ENCODE measurements around the gene EHMT1.
"Not testable (repeated sequence)": the region's sequence is repeated elsewhere in the genome, so short reads cannot be mapped to it uniquely, and the experiment has no call there.

The EHMT1 gene

DNA sequence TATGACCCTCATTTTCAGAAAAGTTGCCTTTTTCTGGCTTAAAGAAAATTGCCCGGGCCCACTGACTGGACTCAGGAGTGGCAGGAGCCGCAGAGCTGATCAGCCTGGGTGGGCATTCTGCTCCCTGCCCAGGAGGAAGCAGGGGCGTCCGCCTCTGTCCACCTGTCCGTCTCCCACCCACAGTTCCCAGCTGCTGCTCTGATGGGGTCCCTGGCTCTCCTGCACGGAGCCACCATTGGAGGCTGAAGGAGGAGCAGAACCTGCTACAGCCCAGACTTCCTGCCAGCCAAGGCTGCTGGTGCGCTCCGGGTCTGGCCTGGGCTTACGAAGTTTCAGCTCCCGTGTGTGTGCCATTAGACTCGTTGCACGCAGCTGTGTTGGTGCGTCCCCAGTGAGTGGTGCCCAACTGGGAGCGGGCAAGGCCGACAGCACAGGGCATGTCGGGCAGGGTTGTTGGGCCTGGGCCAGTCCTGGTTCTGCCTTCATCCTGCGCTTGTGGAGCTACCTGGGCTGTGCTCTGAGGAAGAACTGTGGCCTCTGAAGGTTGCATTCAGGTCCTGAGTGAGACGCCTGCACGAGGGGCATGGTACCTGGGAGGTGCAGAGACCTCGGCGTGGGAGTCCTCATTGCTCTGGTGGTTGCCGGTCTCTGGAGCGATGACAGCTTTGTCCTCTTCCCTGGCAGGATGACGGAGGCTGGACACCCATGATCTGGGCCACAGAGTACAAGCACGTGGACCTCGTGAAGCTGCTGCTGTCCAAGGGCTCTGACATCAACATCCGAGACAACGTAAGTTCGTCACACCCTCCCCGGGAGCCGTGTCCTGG lies 181.6 kb downstream of the EHMT1 start:
- Histone ChIP-seq H3K27me3 (ENCODE audit: control insufficient read depth, insufficient read depth, low read length, poor library complexity, severe bottlenecking) (no peaks in the 10 kb centered on the region), H3K4me1 (ENCODE audit: control insufficient read depth, insufficient read depth, low read length) (no peaks in the 10 kb centered on the region), H3K27ac (ENCODE audit: insufficient read depth, low read depth, low read length, poor library complexity, severe bottlenecking) (no peak overlapping the region), H3K4me3 (ENCODE audit: insufficient read depth, low read depth, low read length) (no peak overlapping the region), H3K9me3 (ENCODE audit: control insufficient read depth, low read length) (no peaks in the 10 kb centered on the region), H3K36me3 (ENCODE audit: control insufficient read depth, insufficient read depth, low read length) (peaks cover 55% of the 10 kb centered on the region)
- 93% methylated on average over 31 of the region's 31 CpGs for WGBS, 2 experiments

DNA sequence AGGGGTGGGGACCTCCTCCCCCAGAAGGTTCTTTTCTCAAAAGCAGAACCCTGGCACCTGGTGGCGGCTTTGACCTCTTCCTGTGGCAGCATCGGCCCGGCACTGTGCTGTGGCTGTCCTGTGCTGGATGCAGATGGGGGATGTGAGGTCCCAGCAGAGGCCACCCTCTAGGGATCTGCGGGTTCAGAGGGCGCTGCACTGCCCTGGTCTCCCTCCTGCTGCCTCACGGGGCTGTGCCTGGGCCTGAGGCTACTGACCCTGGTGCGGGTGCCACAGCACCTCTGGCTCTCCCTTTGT lies 182.2 kb downstream of the EHMT1 start:
- no peak overlapping the region for H3K4me3 ChIP-seq (ENCODE audit: insufficient read depth, low read depth, low read length)
- no peaks in the 10 kb centered on the region for H3K27me3 ChIP-seq (ENCODE audit: control insufficient read depth, insufficient read depth, low read length, poor library complexity, severe bottlenecking)
- no peaks in the 10 kb centered on the region for H3K4me1 ChIP-seq (ENCODE audit: control insufficient read depth, insufficient read depth, low read length)
- H3K9me3 ChIP-seq (ENCODE audit: control insufficient read depth, low read length): no peaks in the 10 kb centered on the region
- WGBS, 2 experiments: 93 to 96% methylated on average over 7 of the region's 7 CpGs
- H3K27ac ChIP-seq (ENCODE audit: insufficient read depth, low read depth, low read length, poor library complexity, severe bottlenecking): no peak overlapping the region
- peaks cover 53% of the 10 kb centered on the region for H3K36me3 ChIP-seq (ENCODE audit: control insufficient read depth, insufficient read depth, low read length)

DNA sequence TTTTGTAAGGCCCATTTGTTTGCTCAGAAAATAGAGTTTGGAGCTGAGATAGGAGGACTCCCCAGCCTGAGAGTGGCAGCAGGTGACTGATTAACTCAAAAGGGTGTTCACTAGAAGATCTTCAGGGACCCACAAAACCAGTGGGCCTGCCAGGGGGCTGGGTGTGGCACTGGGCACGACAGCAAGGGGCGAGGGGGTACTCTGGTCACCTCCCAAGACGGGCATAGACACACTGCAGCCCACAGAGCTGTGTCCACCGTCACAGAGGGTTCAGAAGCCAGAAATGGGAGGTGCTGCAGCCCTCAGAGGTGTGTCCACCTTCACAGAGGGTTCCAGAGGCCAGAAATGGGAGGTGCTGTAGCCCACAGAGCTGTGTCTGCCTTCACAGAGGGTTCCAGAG lies 183.2 kb downstream of the EHMT1 start:
- H3K27me3 ChIP-seq (ENCODE audit: control insufficient read depth, insufficient read depth, low read length, poor library complexity, severe bottlenecking): no peaks in the 10 kb centered on the region
- peaks cover 46% of the 10 kb centered on the region for H3K36me3 ChIP-seq (ENCODE audit: control insufficient read depth, insufficient read depth, low read length)
- no peak overlapping the region for H3K27ac ChIP-seq (ENCODE audit: insufficient read depth, low read depth, low read length, poor library complexity, severe bottlenecking)
- no peaks in the 10 kb centered on the region for H3K4me1 ChIP-seq (ENCODE audit: control insufficient read depth, insufficient read depth, low read length)
- H3K4me3 ChIP-seq (ENCODE audit: insufficient read depth, low read depth, low read length): no peak overlapping the region
- H3K9me3 ChIP-seq (ENCODE audit: control insufficient read depth, low read length): no peaks in the 10 kb centered on the region
- WGBS, 2 experiments: 96 to 97% methylated on average over 4 of the region's 4 CpGs

DNA sequence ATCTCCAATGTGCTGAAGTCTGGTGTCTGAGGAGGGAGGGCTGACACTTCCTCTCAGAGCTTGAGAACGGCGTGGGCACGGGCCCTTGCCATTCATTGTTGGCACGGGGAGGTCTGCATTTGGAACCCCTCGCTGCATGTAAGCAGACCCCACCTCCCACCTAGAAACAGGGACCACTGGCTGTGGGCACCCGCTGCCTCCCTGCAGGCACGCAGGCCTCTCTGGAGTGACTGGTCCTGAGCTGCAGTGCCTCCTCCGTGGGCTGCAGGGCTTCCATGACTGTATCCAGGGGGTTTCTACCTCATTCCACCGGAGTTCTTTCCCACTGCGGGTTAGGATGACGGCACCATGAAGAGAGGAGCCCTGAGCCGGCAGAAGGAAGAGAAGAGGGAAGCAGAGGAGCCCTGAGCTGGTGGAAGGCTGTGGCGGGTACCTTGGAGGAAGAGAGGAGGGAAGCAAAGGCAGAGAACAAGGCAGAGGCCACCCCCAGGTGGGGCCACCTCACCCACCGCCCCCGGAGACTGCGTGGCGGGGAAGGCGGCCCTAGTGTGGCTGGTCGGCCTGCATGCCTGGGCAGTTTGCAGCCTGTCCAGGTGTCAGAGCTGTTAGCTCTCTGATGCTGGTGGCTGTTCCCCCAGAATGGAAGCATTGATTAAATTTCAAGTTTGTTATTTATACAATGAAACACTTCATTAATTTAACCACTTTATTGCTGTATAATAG lies 183.9 kb downstream of the EHMT1 start:
- no peaks in the 10 kb centered on the region for H3K9me3 ChIP-seq (ENCODE audit: control insufficient read depth, low read length)
- no peaks in the 10 kb centered on the region for H3K27me3 ChIP-seq (ENCODE audit: control insufficient read depth, insufficient read depth, low read length, poor library complexity, severe bottlenecking)
- no peak overlapping the region for H3K27ac ChIP-seq (ENCODE audit: insufficient read depth, low read depth, low read length, poor library complexity, severe bottlenecking)
- H3K4me3 ChIP-seq (ENCODE audit: insufficient read depth, low read depth, low read length): no peak overlapping the region
- WGBS, 2 experiments: 95 to 96% methylated on average over 19 of the region's 19 CpGs
- peaks cover 43% of the 10 kb centered on the region for H3K36me3 ChIP-seq (ENCODE audit: control insufficient read depth, insufficient read depth, low read length)
- no peaks in the 10 kb centered on the region for H3K4me1 ChIP-seq (ENCODE audit: control insufficient read depth, insufficient read depth, low read length)

DNA sequence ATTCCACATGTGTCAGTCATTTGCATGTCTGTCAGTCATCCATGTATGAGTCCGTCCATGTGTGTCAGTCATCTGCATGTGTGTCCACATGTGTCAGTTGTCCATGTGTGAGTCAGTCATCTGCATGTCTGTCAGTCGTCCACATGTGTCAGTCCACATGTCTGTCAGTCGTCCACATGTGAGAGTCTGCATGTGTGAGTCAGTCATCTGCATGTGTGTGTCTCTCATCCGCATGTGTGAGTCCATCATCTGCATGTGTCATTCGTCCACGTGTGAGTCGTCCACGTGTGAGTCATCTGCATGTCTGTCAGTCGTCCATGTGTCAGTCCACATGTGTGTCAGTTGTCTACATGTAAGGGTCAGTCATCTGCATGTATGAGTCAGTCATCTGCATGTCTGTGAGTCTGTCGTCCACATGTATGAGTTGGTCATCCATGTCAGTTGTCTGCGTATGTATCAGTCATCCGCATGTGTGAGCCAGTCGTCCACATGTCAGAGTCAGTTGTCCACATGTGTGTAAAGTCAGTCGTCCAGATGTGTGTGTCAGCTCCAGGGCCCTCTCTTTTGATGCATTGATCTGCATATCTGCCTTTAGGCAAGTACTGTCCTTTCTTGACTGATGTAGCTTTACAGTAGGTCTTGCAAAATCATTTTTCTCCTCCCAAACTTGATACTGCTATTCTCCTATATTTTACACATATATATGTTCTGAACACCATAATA lies 186.3 kb downstream of the EHMT1 start:
- 95 to 96% methylated on average over 14 of the region's 14 CpGs for WGBS, 2 experiments
- no peaks in the 10 kb centered on the region for H3K27me3 ChIP-seq (ENCODE audit: control insufficient read depth, insufficient read depth, low read length, poor library complexity, severe bottlenecking)
- no peak overlapping the region for H3K4me3 ChIP-seq (ENCODE audit: insufficient read depth, low read depth, low read length)
- no peaks in the 10 kb centered on the region for H3K4me1 ChIP-seq (ENCODE audit: control insufficient read depth, insufficient read depth, low read length)
- H3K9me3 ChIP-seq (ENCODE audit: control insufficient read depth, low read length): no peaks in the 10 kb centered on the region
- H3K27ac ChIP-seq (ENCODE audit: insufficient read depth, low read depth, low read length, poor library complexity, severe bottlenecking): no peak overlapping the region
- peaks cover 36% of the 10 kb centered on the region for H3K36me3 ChIP-seq (ENCODE audit: control insufficient read depth, insufficient read depth, low read length)

DNA sequence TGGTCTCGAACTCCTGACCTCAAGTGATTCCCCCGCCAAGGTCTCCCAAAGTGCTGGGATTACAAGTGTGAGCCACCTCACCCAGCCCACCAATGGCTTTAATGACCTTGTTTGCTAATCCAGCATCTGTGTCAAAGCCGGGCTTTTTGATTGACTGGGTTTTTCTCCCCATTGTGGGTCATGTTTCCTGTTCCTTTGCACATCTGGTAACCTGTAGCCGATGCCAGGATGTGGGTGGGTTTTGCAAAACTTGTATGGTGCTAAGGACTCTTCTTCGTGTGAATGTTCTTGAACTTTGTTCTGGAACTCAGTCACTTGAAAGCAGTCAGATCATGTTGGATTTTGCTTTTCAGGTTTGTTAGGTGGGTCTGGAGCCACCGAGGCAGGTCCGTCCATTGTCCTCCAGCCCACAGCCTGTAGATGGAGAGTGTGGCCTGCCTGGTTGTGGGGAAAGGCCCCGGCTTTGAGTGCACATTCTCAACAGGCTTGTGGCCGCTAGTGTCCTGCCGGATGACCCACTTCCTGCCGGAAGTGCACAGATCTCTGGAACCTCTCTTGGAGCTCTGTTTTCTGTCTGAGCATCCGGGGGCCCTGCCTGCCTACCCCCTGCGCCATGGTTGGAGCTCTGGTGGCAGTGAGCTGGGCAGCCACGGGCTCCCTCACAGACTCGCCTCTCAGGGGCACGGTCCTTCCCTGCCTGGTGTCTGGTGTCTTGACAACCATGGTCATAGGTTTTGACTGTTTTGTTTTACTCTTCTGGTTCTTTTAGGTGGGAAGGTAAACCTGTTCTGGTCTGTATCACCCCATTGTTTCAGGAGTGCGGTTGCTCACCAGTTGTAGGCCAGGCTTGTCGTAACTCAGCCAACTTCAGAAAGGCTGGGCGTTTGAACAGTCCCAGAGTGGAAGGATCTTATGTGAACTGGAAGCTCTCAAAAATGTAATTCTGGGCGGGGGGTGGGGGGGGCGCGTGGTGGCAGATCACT lies 189.2 kb downstream of the EHMT1 start:
- Histone ChIP-seq H3K4me1 (ENCODE audit: control insufficient read depth, insufficient read depth, low read length) (no peaks in the 10 kb centered on the region), H3K27ac (ENCODE audit: insufficient read depth, low read depth, low read length, poor library complexity, severe bottlenecking) (no peak overlapping the region), H3K4me3 (ENCODE audit: insufficient read depth, low read depth, low read length) (no peak overlapping the region), H3K36me3 (ENCODE audit: control insufficient read depth, insufficient read depth, low read length) (peaks cover 19% of the 10 kb centered on the region), H3K9me3 (ENCODE audit: control insufficient read depth, low read length) (no peaks in the 10 kb centered on the region), H3K27me3 (ENCODE audit: control insufficient read depth, insufficient read depth, low read length, poor library complexity, severe bottlenecking) (no peaks in the 10 kb centered on the region)
- 94 to 96% methylated on average over 22 of the region's 22 CpGs for WGBS, 2 experiments

GRCh38 chr9:137809040-137809576 lies 190.3 kb downstream of the EHMT1 start:
- H3K4me3 ChIP-seq (ENCODE audit: insufficient read depth, low read depth, low read length): no peak overlapping the region
- H3K4me1 ChIP-seq (ENCODE audit: control insufficient read depth, insufficient read depth, low read length): no peaks in the 10 kb centered on the region
- H3K27me3 ChIP-seq (ENCODE audit: control insufficient read depth, insufficient read depth, low read length, poor library complexity, severe bottlenecking): no peaks in the 10 kb centered on the region
- H3K36me3 ChIP-seq (ENCODE audit: control insufficient read depth, insufficient read depth, low read length): peaks cover 17% of the 10 kb centered on the region
- H3K9me3 ChIP-seq (ENCODE audit: control insufficient read depth, low read length): no peaks in the 10 kb centered on the region
- no peak overlapping the region for H3K27ac ChIP-seq (ENCODE audit: insufficient read depth, low read depth, low read length, poor library complexity, severe bottlenecking)
- WGBS, 2 experiments: 90 to 92% methylated on average over 23 of the region's 23 CpGs

GRCh38 chr9:137809726-137810450 lies 191.1 kb downstream of the EHMT1 start:
- 96 to 97% methylated on average over 69 of the region's 69 CpGs for WGBS, 2 experiments
- H3K36me3 ChIP-seq (ENCODE audit: control insufficient read depth, insufficient read depth, low read length): peaks cover 17% of the 10 kb centered on the region
- H3K4me1 ChIP-seq (ENCODE audit: control insufficient read depth, insufficient read depth, low read length); H3K27me3 ChIP-seq (ENCODE audit: control insufficient read depth, insufficient read depth, low read length, poor library complexity, severe bottlenecking); H3K4me3 ChIP-seq (ENCODE audit: insufficient read depth, low read depth, low read length); H3K27ac ChIP-seq (ENCODE audit: insufficient read depth, low read depth, low read length, poor library complexity, severe bottlenecking); H3K9me3 ChIP-seq (ENCODE audit: control insufficient read depth, low read length): not testable (repeated sequence)

DNA sequence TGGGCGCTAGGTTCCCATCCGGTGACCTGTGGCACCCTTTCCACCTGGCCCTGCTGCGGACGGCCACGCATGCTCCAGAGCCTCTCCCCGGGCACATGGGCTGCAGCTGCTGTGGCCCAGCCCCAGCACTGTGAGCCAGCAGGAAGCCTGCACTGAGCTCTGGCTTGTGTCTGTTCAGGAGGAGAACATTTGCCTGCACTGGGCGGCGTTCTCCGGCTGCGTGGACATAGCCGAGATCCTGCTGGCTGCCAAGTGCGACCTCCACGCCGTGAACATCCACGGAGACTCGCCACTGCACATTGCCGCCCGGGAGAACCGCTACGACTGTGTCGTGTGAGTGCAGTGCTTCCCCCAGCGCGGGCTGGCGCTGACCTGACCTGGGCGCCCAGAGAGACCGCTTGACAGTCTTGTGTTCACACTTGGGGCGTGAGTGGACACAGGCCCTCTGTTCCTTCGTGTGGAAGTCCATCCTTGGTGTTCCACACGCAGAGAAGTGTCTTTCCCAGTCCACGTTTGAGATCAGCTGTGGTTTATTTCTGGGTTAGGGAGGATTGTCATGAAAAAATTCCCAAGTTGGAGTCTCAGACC lies 192.6 kb downstream of the EHMT1 start:
- Histone ChIP-seq H3K4me3 (ENCODE audit: insufficient read depth, low read depth, low read length) (no peak overlapping the region), H3K36me3 (ENCODE audit: control insufficient read depth, insufficient read depth, low read length) (peaks cover 25% of the 10 kb centered on the region), H3K27ac (ENCODE audit: insufficient read depth, low read depth, low read length, poor library complexity, severe bottlenecking) (no peak overlapping the region), H3K9me3 (ENCODE audit: control insufficient read depth, low read length) (no peaks in the 10 kb centered on the region), H3K27me3 (ENCODE audit: control insufficient read depth, insufficient read depth, low read length, poor library complexity, severe bottlenecking) (no peaks in the 10 kb centered on the region), H3K4me1 (ENCODE audit: control insufficient read depth, insufficient read depth, low read length) (no peaks in the 10 kb centered on the region)
- WGBS, 2 experiments: 94 to 95% methylated on average over 30 of the region's 30 CpGs
